GM19324 (cell line): Measurements from ENCODE around the gene XRCC4.
"Not testable (repeated sequence)": the region's sequence is repeated elsewhere in the genome, so short reads cannot be mapped to it uniquely, and the experiment has no call there.

ENCODE experiments used
- ATAC-seq: cut with Tn5 transposase; IDR thresholded peaks from one replicate; pipeline ENCODE4 v1.9.1; 2021; ENCODE audit warnings: mild to moderate bottlenecking, moderate library complexity; ENCODE audit not compliant: unreplicated experiment, low FRiP score

Gene XRCC4

GRCh38 chr5:83323557-83324180, 246.3 kb downstream of the XRCC4 start:
- ATAC-seq: no peak

GRCh38 chr5:83331842-83332241, 254.5 kb downstream of the XRCC4 start:
- ATAC-seq: no peak

GRCh38 chr5:83337453-83338035, 260.2 kb downstream of the XRCC4 start:
- ATAC-seq: no peak

GRCh38 chr5:83340511-83340918, 263.2 kb downstream of the XRCC4 start:
- ATAC-seq: no peak

GRCh38 chr5:83341815-83342334, 264.5 kb downstream of the XRCC4 start:
- no peak for ATAC-seq

GRCh38 chr5:83342465-83342864, 265.1 kb downstream of the XRCC4 start:
- ATAC-seq: no peak

- ATAC-seq: no peak
Measured at GRCh38 chr5:83343299-83343698, 266.0 kb downstream of the XRCC4 start.

- ATAC-seq: no peak
Measured at GRCh38 chr5:83345423-83345822, 268.1 kb downstream of the XRCC4 start.

GRCh38 chr5:83348281-83348780, 271.0 kb downstream of the XRCC4 start:
- no peak for ATAC-seq

GRCh38 chr5:83353231-83353630, 275.9 kb downstream of the XRCC4 start:
- no peak for ATAC-seq

- ATAC-seq: no peak
Measured at GRCh38 chr5:83353774-83354173, 276.4 kb downstream of the XRCC4 start.

- no peak for ATAC-seq
Measured at GRCh38 chr5:83354958-83355357, 277.6 kb downstream of the XRCC4 start.

GRCh38 chr5:83355482-83356014, 278.2 kb downstream of the XRCC4 start:
- not testable (repeated sequence) for ATAC-seq

GRCh38 chr5:83357621-83358231, 280.4 kb downstream of the XRCC4 start:
- ATAC-seq: no peak

- no peak for ATAC-seq
Measured at GRCh38 chr5:83360573-83360972, 283.2 kb downstream of the XRCC4 start.

- no peak for ATAC-seq
Measured at GRCh38 chr5:83362526-83362925, 285.2 kb downstream of the XRCC4 start.

- no peak for ATAC-seq
Measured at GRCh38 chr5:83363111-83363885, 286.0 kb downstream of the XRCC4 start.

GRCh38 chr5:83363886-83364275, 286.5 kb downstream of the XRCC4 start:
- ATAC-seq: no peak

GRCh38 chr5:83364312-83365299, 287.3 kb downstream of the XRCC4 start:
- no peak for ATAC-seq
